Measurements from ENCODE around the gene INS.

- no peak for TF ChIP-seq EZH2 (IDR thresholded peaks at IDR 0.05; ENCODE audit: borderline replicate concordance, control insufficient read depth, low read depth, low read length)
- TF ChIP-seq TAF1 (IDR thresholded peaks at IDR 0.05; ENCODE audit: borderline replicate concordance, low read depth, low read length), result no peak
- TF ChIP-seq, protein P1, sequence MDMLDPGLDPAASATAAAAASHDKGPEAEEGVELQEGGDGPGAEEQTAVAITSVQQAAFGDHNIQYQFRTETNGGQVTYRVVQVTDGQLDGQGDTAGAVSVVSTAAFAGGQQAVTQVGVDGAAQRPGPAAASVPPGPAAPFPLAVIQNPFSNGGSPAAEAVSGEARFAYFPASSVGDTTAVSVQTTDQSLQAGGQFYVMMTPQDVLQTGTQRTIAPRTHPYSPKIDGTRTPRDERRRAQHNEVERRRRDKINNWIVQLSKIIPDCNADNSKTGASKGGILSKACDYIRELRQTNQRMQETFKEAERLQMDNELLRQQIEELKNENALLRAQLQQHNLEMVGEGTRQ (IDR thresholded peaks at IDR 0.05; ENCODE audit: borderline replicate concordance, low read depth, low read length), result no peak
- TF ChIP-seq, protein P2, sequence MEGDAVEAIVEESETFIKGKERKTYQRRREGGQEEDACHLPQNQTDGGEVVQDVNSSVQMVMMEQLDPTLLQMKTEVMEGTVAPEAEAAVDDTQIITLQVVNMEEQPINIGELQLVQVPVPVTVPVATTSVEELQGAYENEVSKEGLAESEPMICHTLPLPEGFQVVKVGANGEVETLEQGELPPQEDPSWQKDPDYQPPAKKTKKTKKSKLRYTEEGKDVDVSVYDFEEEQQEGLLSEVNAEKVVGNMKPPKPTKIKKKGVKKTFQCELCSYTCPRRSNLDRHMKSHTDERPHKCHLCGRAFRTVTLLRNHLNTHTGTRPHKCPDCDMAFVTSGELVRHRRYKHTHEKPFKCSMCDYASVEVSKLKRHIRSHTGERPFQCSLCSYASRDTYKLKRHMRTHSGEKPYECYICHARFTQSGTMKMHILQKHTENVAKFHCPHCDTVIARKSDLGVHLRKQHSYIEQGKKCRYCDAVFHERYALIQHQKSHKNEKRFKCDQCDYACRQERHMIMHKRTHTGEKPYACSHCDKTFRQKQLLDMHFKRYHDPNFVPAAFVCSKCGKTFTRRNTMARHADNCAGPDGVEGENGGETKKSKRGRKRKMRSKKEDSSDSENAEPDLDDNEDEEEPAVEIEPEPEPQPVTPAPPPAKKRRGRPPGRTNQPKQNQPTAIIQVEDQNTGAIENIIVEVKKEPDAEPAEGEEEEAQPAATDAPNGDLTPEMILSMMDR (IDR thresholded peaks at IDR 0.05 in 2 of 3, conservative IDR thresholded peaks at IDR 0.05 in 1 of 3; ENCODE audit: control insufficient read depth in 2 of 3, extremely low read depth in 1 of 3, insufficient read depth in 1 of 3, low read depth in 3 of 3, low read length in 3 of 3), result no peak
- no peak for TF ChIP-seq LARP7 (IDR thresholded peaks at IDR 0.05)
- TF ChIP-seq CEBPB (IDR thresholded peaks at IDR 0.05; ENCODE audit: borderline replicate concordance in 1 of 2, low read depth in 2 of 2, low read length in 2 of 2), result no peak
- TF ChIP-seq SMAD1 (IDR thresholded peaks at IDR 0.05; ENCODE audit: low read depth, partially characterized antibody), result no peak
- no peak for TF ChIP-seq STAT3 (IDR thresholded peaks at IDR 0.05; ENCODE audit: low read depth, low read length)
Measured at GRCh38 chr11:2207212-2207611, 46.2 kb upstream of the INS start.
